Astrocyte (in vitro differentiated cells and primary cell): Measurements from ENCODE around the gene TMEM259.

ENCODE experiments used
- CTCF ChIP-seq: IDR thresholded peaks from 2 replicates; pipeline ENCODE4 v1.5.1; 2011; ENCODE audit warnings: low read depth, mild to moderate bottlenecking, inconsistent platforms, low read length, moderate library complexity; ENCODE audit not compliant: insufficient read depth
- EZH2 ChIP-seq: IDR thresholded peaks from 2 replicates; pipeline ENCODE4 v1.6.1; 2012; ENCODE audit warnings: mild to moderate bottlenecking, low read length, inconsistent platforms; ENCODE audit not compliant: insufficient read depth

- TF ChIP-seq CTCF: no peak
- TF ChIP-seq EZH2: no peak
These were observed 8.6 kb downstream of the TMEM259 start for GRCh38 chr19:1012334-1012733.
